CD4-positive, CD25-positive, alpha-beta regulatory T cell (primary cell): ENCODE results near the gene GBP2. TPM values are rescaled to one million over a fixed set of nuclear protein-coding genes. Genes with fewer than 3 reads are reported as not detected.

Experiments
- ATAC-seq, 2 donors: fragments of 150-1000 bp; cut with Tn5 transposase; one replicate each; pipeline ENCODE4 v1.10.0; 2021; ENCODE audit warnings: low read depth in 2 of 2, moderate number of reproducible peaks in 2 of 2, moderate library complexity in 1 of 2
- DNase-seq, 3 donors: peaks; one replicate each; pipeline versions ENCODE4 v3.0.0 to v3.0.0-alpha.2; 2012 to 2022; ENCODE audit warnings: mixed read lengths in 1 of 3
- H3K27ac ChIP-seq: one replicate; pipeline ENCODE4 v1.7.0; 2013; ENCODE audit warnings: mild to moderate bottlenecking, low read length; ENCODE audit not compliant: insufficient read depth, poor library complexity, severe bottlenecking
- H3K27me3 ChIP-seq: one replicate; pipeline ENCODE4 v1.7.0; 2013; ENCODE audit warnings: low read length; ENCODE audit not compliant: control insufficient read depth, insufficient read depth
- H3K36me3 ChIP-seq: one replicate; pipeline ENCODE4 v1.7.0; 2013; ENCODE audit warnings: mild to moderate bottlenecking, low read length, moderate library complexity; ENCODE audit not compliant: control insufficient read depth, insufficient read depth
- H3K4me1 ChIP-seq: 2 replicates; pipeline ENCODE4 v1.7.0; 2013; ENCODE audit warnings: mild to moderate bottlenecking, low read length; ENCODE audit not compliant: insufficient read depth, control insufficient read depth, poor library complexity, severe bottlenecking
- H3K4me3 ChIP-seq: one replicate; pipeline ENCODE4 v1.7.0; 2013; ENCODE audit warnings: low read depth, mild to moderate bottlenecking, low read length, moderate library complexity
- H3K9me3 ChIP-seq, 2 experiments: 1 replicate in 1 of 2; 2 replicates in 1 of 2; pipeline ENCODE4 v1.7.0; 2013; ENCODE audit warnings: low read length in 2 of 2, mild to moderate bottlenecking in 1 of 2, moderate library complexity in 1 of 2; ENCODE audit not compliant: control insufficient read depth in 2 of 2
- H3K27ac Mint-ChIP-seq, 3 donors: one replicate each; pipeline ENCODE4 v1.8.0; 2020 to 2022; ENCODE audit warnings: mild to moderate bottlenecking in 3 of 3, mixed read lengths in 3 of 3, moderate library complexity in 2 of 3
- H3K27me3 Mint-ChIP-seq: one replicate; pipeline ENCODE4 v1.8.0; 2022; ENCODE audit warnings: mild to moderate bottlenecking, mixed read lengths
- H3K36me3 Mint-ChIP-seq: one replicate; pipeline ENCODE4 v1.8.0; 2020; ENCODE audit warnings: mixed read lengths
- H3K4me1 Mint-ChIP-seq, 4 donors: one replicate each; pipeline ENCODE4 v1.8.0; 2020 to 2022; ENCODE audit warnings: mixed read lengths in 4 of 4, mild to moderate bottlenecking in 1 of 4
- H3K4me3 Mint-ChIP-seq, 4 donors: one replicate each; pipeline ENCODE4 v1.8.0; 2020 to 2022; ENCODE audit warnings: mild to moderate bottlenecking in 4 of 4, mixed read lengths in 4 of 4, moderate library complexity in 3 of 4
- H3K9me3 Mint-ChIP-seq, 7 donors: one replicate each; pipeline ENCODE4 v1.8.0; 2020 to 2022; ENCODE audit warnings: mixed read lengths in 7 of 7, mild to moderate bottlenecking in 3 of 7, moderate library complexity in 2 of 7
- polyA plus RNA-seq, 4 donors: library from polyadenylated mRNA; unstranded; fragments of 300-500 nt; fragmentation: Illumina TruSeq; gene quantifications; one replicate each; pipeline ENCODE4 v1.2.3, GENCODE V29; 2021
- total RNA-seq: library from RNA; stranded (reverse); gene quantifications from one replicate; pipeline ENCODE4 v1.2.3, GENCODE V29; 2022

Gene GBP2
- total and polyA plus RNA-seq, 5 donors from 2014 or later, result 189 to 250 (median 233) TPM

DNA sequence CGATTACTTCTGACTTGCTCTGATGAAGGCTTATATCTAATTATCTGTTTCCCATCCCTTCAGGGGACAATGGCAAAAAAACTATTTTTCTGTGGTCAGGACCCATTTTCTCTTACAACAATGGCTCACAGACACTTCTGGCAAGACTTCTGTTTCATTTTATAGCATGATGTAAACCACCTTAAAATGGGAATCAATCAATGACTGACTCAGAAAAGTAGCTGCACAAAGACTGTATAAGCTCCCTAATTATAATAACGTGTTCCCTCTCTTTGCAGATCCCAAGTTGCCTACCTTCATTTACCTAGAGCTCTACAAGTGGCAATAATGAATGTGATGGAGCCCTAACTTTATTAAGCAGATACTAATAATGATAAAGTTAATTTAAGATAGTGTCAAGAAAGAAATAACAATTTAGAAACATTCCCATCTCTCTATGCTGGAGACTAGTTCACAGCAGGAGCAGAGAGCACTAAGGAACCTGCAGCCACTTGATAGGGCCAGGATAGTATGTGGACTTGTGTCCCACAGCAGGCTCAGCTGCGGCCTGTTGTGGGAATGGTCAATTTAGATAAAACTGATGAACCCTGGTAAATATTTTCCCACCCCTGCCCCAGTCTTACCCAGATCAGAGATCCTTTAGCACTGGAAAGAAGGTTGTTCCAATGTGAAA, 538 bp downstream of the GBP2 start:
- Mint-ChIP-seq H3K27me3 (peaks cover 4% of the 10 kb centered on the region), H3K4me1 (peaks cover 29 to 64% (median 40%) of the 10 kb centered on the region in 4 donors), H3K36me3 (peaks cover 23% of the 10 kb centered on the region), H3K4me3 (peak overlapping the region; percentile 94 to 100 (median 100)), H3K9me3 (peaks cover 0 to 8% (median 0%) of the 10 kb centered on the region in 7 donors), H3K27ac (peak overlapping the region; percentile 96 to 100 (median 97))
- DNase-seq, result peak in 1 of 3 donors; percentile 22
- H3K36me3 ChIP-seq, result peaks cover 26% of the 10 kb centered on the region
- no peaks in the 10 kb centered on the region for H3K27me3 ChIP-seq
- H3K27ac ChIP-seq, result peak overlapping the region; percentile 78
- peaks cover 52% of the 10 kb centered on the region for H3K4me1 ChIP-seq
- ATAC-seq, result peak in 1 of 2 donors; percentile 10
- H3K9me3 ChIP-seq, result no peaks in the 10 kb centered on the region
- H3K4me3 ChIP-seq, result peak overlapping the region; percentile 100

DNA sequence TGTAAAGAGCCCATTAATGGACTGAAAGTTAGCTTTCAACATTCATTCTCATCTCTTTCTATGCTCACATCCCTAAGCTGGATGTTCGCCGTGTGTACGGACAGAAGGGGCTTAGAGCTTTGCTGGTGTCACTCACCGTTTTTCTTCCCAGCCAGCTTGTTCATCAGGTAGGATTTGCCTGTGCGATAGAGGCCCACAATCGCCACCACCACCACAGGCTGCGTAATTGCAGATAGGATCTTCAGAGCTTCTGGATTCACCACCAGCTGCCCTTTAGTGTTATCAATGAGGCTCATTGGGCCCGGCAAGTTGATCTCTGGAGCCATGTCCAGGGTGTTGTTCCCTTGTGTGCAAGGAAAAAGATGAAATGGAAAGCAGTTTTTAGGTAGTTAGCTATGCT, 4.3 kb downstream of the GBP2 start:
- Histone ChIP-seq H3K4me3 (peak overlapping the region; percentile 100), H3K27ac (no peak overlapping the region), H3K9me3 (no peaks in the 10 kb centered on the region), H3K27me3 (no peaks in the 10 kb centered on the region), H3K36me3 (peaks cover 64% of the 10 kb centered on the region), H3K4me1 (peaks cover 66% of the 10 kb centered on the region)
- no peak for DNase-seq
- Mint-ChIP-seq H3K27ac (peak overlapping the region in 1 of 3 donors; percentile 9), H3K36me3 (peaks cover 28% of the 10 kb centered on the region), H3K9me3 (no peaks in the 10 kb centered on the region), H3K27me3 (no peaks in the 10 kb centered on the region), H3K4me1 (peaks cover 23 to 41% (median 31%) of the 10 kb centered on the region in 4 donors), H3K4me3 (peak overlapping the region; percentile 66 to 100 (median 96))
- ATAC-seq, result no peak

DNA sequence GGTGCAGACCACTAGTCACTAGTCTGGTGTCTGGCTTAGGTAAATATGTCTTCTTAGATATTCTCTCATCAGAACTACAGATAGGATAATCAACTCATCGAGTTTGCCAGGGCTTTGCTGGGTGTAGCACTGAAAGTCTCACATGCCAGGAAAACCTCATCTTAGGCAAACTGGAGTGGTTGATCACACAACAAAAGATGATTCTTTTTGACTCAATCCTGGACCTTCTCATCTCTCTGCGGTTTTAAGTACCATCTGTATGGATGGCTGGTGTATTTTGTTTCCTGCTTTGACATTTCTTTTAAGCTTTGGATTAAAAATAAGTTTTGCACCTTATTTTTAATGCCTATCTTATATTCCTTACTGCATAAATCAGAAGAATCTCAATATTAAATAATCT, 11.3 kb downstream of the GBP2 start:
- H3K27me3 ChIP-seq, result no peaks in the 10 kb centered on the region
- peaks cover 28% of the 10 kb centered on the region for H3K4me1 ChIP-seq
- no peak for DNase-seq
- no peak for ATAC-seq
- H3K4me1 Mint-ChIP-seq, result peaks cover 39 to 51% (median 48%) of the 10 kb centered on the region in 4 donors
- peaks cover 61% of the 10 kb centered on the region for H3K36me3 Mint-ChIP-seq
- H3K27ac ChIP-seq, result peak overlapping the region; percentile 8
- H3K27ac Mint-ChIP-seq, result peak overlapping the region in 2 of 3 donors; percentile 52 to 84
- no peak overlapping the region for H3K4me3 Mint-ChIP-seq
- no peak overlapping the region for H3K4me3 ChIP-seq
- no peaks in the 10 kb centered on the region for H3K9me3 ChIP-seq
- no peaks in the 10 kb centered on the region for H3K9me3 Mint-ChIP-seq
- H3K36me3 ChIP-seq, result peaks cover 99% of the 10 kb centered on the region
- no peaks in the 10 kb centered on the region for H3K27me3 Mint-ChIP-seq

DNA sequence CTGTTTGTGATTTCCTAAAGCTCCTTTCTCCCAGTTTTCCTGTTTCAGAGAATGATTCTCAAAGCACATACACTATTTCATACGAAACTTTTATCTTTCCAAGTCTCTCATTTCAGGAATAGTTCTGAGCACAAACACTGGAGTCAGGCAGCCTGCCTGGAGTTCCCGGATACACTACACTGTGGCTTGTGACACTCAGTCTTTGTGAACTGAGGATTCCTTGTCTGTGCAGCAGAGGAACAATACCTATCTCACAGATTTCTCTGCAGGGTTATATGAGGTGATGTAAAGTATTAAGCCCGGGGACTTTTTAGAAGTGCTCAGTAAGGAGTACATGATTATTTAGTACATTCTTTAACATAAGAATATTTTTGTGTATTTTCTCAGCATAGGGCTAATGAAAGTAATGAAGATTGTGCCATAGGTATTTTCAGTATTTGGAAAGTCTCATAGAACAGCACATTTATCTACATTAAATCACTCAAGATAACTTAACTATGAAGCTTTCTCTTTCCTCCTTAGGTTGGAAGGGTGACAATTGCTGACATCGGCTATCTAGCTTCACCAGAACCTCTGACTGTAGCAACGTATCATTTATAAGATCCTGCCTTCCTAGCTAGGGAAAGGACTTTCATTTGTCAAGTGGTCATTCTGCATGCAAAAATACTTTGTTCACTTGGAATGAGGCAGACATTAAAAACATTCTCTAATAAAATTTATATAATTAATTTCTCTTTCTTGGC, 12.9 kb downstream of the GBP2 start:
- ATAC-seq (no peak), DNase-seq (no peak)
- Mint-ChIP-seq H3K27ac (peak overlapping the region in 2 of 3 donors; percentile 64 to 74), H3K27me3 (no peaks in the 10 kb centered on the region), H3K9me3 (no peaks in the 10 kb centered on the region), H3K36me3 (peaks cover 76% of the 10 kb centered on the region), H3K4me1 (peaks cover 51 to 63% (median 57%) of the 10 kb centered on the region in 4 donors), H3K4me3 (no peak overlapping the region)
- H3K36me3 ChIP-seq, result peaks cover 99% of the 10 kb centered on the region
- H3K4me3 ChIP-seq, result no peak overlapping the region
- H3K4me1 ChIP-seq, result peaks cover 13% of the 10 kb centered on the region
- H3K9me3 ChIP-seq, result no peaks in the 10 kb centered on the region
- H3K27me3 ChIP-seq, result no peaks in the 10 kb centered on the region
- H3K27ac ChIP-seq, result peak overlapping the region; percentile 54

DNA sequence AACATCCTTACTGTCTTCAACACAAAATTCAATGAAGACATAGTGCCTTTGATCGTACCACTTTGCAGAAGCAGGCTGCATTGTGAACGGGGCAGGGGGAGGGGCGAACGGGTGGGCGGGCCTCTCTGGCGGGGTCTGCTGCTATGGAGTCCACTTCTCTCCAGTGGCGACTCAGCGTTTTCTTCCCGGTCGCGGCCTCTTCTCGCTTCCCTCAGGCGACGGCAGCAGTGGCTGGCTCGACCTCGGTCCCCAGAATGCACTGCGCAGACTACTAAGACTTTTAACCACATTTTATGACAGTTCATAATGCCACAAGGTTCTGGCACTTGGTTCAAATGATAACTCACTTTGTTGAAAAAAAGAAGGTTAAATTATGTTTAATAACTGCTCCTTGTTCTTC, 21.2 kb downstream of the GBP2 start:
- Mint-ChIP-seq H3K4me1 (peaks cover 21 to 38% (median 32%) of the 10 kb centered on the region in 4 donors), H3K27me3 (no peaks in the 10 kb centered on the region), H3K36me3 (peaks cover 57% of the 10 kb centered on the region), H3K9me3 (peaks cover 0 to 8% (median 0%) of the 10 kb centered on the region in 7 donors), H3K27ac (peak overlapping the region in 2 of 3 donors; percentile 3 to 76), H3K4me3 (no peak overlapping the region)
- H3K9me3 ChIP-seq, result no peaks in the 10 kb centered on the region
- H3K4me3 ChIP-seq, result no peak overlapping the region
- peak overlapping the region; percentile 35 for H3K27ac ChIP-seq
- no peaks in the 10 kb centered on the region for H3K27me3 ChIP-seq
- ATAC-seq (no peak), DNase-seq (no peak)
- peaks cover 59% of the 10 kb centered on the region for H3K36me3 ChIP-seq
- no peaks in the 10 kb centered on the region for H3K4me1 ChIP-seq

DNA sequence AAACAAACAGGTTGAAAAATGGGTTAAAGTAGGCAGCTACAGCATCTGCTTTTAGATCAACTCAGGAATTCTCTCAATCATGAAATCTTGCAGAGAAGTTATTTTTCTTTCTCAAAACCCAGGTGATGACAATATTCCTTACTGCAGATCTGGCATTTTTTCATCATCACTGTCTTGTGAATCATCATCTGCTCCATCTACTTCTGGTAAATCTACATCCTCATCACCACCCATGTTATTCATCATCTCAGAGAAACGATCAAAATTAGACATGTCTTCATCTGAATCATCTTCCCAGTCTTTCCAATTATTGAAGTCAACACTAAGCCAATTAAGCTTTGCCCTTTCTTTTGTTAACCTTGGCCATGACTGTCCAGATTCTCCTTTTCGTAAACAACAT, 21.8 kb downstream of the GBP2 start:
- Histone ChIP-seq H3K36me3 (peaks cover 54% of the 10 kb centered on the region), H3K27me3 (no peaks in the 10 kb centered on the region), H3K4me3 (no peak overlapping the region), H3K9me3 (no peaks in the 10 kb centered on the region), H3K27ac (no peak overlapping the region), H3K4me1 (no peaks in the 10 kb centered on the region)
- H3K27ac Mint-ChIP-seq, result no peak overlapping the region
- H3K9me3 Mint-ChIP-seq, result peaks cover 0 to 8% (median 0%) of the 10 kb centered on the region in 7 donors
- H3K4me1 Mint-ChIP-seq, result peaks cover 16 to 40% (median 27%) of the 10 kb centered on the region in 4 donors
- H3K27me3 Mint-ChIP-seq, result peaks cover 4% of the 10 kb centered on the region
- H3K4me3 Mint-ChIP-seq, result no peak overlapping the region
- no peak for DNase-seq
- H3K36me3 Mint-ChIP-seq, result peaks cover 57% of the 10 kb centered on the region
- no peak for ATAC-seq

DNA sequence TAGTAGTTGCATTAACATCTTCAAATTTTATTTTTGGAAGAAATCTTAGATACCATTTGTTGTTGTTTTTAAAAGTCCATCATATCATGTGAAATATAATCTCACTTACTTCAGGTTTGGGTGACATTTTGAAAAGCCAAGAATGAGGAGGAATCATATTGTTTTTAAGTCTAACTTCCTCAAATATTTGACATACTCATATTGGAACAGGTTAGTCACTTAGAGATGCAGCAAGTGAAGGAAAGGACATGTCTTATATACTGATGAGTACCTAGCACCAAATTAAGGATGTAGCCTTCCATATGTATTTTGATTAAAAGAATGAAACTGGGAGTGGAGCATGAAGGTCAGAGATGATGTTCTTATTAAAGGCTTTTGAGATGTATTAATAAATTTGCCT, 23.9 kb downstream of the GBP2 start:
- peaks cover 0 to 12% (median 0%) of the 10 kb centered on the region in 7 donors for H3K9me3 Mint-ChIP-seq
- Histone ChIP-seq H3K27ac (no peak overlapping the region), H3K4me1 (no peaks in the 10 kb centered on the region), H3K4me3 (no peak overlapping the region), H3K27me3 (no peaks in the 10 kb centered on the region), H3K36me3 (peaks cover 33% of the 10 kb centered on the region), H3K9me3 (no peaks in the 10 kb centered on the region)
- H3K4me1 Mint-ChIP-seq, result peaks cover 8 to 24% (median 13%) of the 10 kb centered on the region in 4 donors
- no peak for ATAC-seq
- H3K36me3 Mint-ChIP-seq, result peaks cover 37% of the 10 kb centered on the region
- H3K4me3 Mint-ChIP-seq, result no peak overlapping the region
- H3K27me3 Mint-ChIP-seq, result peaks cover 9% of the 10 kb centered on the region
- no peak for DNase-seq
- H3K27ac Mint-ChIP-seq, result no peak overlapping the region
